WERI-Rb-1 (cell line): Measurements from ENCODE around the gene HECTD4.

Experiments used
- DNase-seq: peaks from one replicate; pipeline ENCODE4 v3.0.0-alpha.2; 2020
- H3K27ac ChIP-seq: fragments of 250-450 bp; sonication (Bioruptor Pico); 2 replicates; pipeline ENCODE4 v1.5.1; 2020; ENCODE audit warnings: mild to moderate bottlenecking, moderate library complexity
- H3K27me3 ChIP-seq: fragments of 250-450 bp; sonication (Bioruptor Pico); 2 replicates; pipeline ENCODE4 v1.5.1; 2021; ENCODE audit warnings: mild to moderate bottlenecking, low read depth, moderate library complexity; ENCODE audit not compliant: insufficient read depth, severe bottlenecking
- H3K36me3 ChIP-seq: fragments of 250-450 bp; sonication (Bioruptor Pico); 2 replicates; pipeline ENCODE4 v1.5.1; 2020; ENCODE audit warnings: mild to moderate bottlenecking, moderate library complexity
- H3K4me3 ChIP-seq: 2 replicates; pipeline ENCODE4 v1.5.1; 2011; ENCODE audit warnings: low read depth, mild to moderate bottlenecking, control low read depth, low read length
- H3K9me3 ChIP-seq: fragments of 250-450 bp; sonication (Bioruptor Pico); 2 replicates; pipeline ENCODE4 v1.5.1; 2021; ENCODE audit warnings: mild to moderate bottlenecking, moderate library complexity; ENCODE audit not compliant: severe bottlenecking
- TF ChIP-seq, protein P1 (sequence below): IDR thresholded peaks from 2 replicates; pipeline ENCODE4 v1.5.1; 2011; ENCODE audit warnings: low read depth, mild to moderate bottlenecking, control low read depth, inconsistent platforms, low read length

Gene HECTD4

DNA sequence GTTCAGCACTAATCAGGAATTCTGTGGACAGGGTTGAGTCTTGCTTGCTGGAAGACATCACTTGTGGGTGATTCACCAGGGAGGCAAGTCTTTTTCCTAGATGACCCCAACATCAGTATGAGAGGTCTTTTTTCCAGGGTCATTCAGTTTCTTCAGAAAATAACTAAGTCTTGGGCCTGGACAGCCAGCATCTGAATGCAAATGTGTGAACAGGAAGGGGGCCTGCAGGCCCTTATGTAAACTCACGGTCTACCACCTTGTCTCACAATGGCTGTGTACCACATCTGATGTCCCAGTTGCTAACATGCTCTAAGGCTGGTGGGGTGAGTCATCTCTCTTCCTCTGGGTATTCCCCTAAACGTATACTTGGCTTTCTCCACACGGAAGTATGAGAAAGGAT is 79.2 kb downstream of the HECTD4 start:
- DNase-seq, result no peak
- Histone ChIP-seq H3K4me3 (no peak overlapping the region), H3K27ac (no peak overlapping the region), H3K27me3 (no peaks in the 10 kb centered on the region), H3K9me3 (no peaks in the 10 kb centered on the region), H3K36me3 (peaks cover 27% of the 10 kb centered on the region)
- TF ChIP-seq, protein P1, sequence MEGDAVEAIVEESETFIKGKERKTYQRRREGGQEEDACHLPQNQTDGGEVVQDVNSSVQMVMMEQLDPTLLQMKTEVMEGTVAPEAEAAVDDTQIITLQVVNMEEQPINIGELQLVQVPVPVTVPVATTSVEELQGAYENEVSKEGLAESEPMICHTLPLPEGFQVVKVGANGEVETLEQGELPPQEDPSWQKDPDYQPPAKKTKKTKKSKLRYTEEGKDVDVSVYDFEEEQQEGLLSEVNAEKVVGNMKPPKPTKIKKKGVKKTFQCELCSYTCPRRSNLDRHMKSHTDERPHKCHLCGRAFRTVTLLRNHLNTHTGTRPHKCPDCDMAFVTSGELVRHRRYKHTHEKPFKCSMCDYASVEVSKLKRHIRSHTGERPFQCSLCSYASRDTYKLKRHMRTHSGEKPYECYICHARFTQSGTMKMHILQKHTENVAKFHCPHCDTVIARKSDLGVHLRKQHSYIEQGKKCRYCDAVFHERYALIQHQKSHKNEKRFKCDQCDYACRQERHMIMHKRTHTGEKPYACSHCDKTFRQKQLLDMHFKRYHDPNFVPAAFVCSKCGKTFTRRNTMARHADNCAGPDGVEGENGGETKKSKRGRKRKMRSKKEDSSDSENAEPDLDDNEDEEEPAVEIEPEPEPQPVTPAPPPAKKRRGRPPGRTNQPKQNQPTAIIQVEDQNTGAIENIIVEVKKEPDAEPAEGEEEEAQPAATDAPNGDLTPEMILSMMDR, result no peak

DNA sequence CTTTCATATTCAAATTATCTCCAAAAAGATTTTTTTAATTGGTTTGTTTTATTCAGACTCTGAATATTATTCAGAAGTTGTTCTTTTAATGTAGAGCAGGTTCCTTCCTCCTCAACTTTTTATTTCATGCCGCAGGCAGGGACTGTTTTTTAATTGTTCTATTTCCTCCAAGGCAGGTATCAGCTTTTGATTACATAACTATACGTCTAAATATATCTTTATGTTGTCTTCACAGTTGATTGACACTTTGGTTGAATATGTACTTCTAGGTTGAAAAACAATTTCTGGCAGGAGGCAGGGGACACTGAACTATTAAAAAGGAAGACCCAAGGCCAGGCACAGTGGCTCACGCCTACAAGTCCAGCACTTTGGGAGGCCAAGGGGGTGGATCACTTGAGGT is 82.5 kb downstream of the HECTD4 start:
- Histone ChIP-seq H3K36me3 (peaks cover 6% of the 10 kb centered on the region; the same call in 1 of the 2 replicates), H3K4me3 (no peak overlapping the region), H3K27me3 (no peaks in the 10 kb centered on the region), H3K9me3 (no peaks in the 10 kb centered on the region), H3K27ac (no peak overlapping the region)
- TF ChIP-seq, protein P1, result no peak
- no peak for DNase-seq

DNA sequence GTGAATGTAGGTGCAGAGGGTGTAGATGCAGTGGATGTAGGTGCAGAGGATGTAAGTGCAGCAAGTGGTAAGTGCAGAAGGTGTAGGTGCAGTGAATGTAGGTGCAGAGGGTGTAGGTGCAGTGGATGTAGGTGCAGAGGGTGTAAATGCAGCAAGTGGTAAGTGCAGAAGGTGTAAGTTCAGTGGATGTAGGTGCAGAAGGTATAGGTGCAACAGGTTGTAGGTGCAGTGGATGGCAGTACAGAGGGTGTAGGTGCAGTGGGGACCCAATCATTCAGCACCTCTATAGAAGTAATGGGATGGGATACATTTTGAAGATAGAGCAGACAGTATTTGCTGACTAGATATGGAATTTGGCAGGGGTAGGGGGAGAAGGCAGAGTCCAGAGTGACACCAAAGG is 85.0 kb downstream of the HECTD4 start:
- Histone ChIP-seq H3K27ac (no peak overlapping the region), H3K4me3 (no peak overlapping the region), H3K27me3 (no peaks in the 10 kb centered on the region), H3K9me3 (no peaks in the 10 kb centered on the region), H3K36me3 (no peaks in the 10 kb centered on the region; the same call in 1 of the 2 replicates)
- DNase-seq, result no peak
- TF ChIP-seq, protein P1, result no peak

DNA sequence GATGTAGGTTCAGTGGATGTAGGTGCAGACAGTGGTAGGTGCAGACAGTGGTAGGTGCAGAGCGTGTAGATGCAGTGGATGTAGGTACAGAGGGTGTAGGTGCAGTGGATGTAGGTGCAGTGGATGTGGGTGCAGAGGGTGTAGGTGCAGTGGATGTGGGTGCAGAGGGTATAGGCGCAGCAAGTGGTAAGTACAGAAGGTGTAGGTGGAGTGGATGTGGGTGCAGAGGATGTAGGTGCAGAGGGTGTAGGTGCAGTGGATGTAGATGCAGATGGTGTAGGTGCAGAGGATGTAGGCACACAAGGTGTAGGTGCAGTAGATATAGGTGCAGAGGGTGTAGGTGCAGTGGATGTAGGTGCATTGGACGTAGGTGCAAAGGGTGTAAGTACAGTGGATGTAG is 86.0 kb downstream of the HECTD4 start:
- Histone ChIP-seq H3K27ac (no peak overlapping the region), H3K27me3 (no peaks in the 10 kb centered on the region), H3K36me3 (no peaks in the 10 kb centered on the region; the same call in 1 of the 2 replicates), H3K9me3 (no peaks in the 10 kb centered on the region), H3K4me3 (no peak overlapping the region)
- TF ChIP-seq, protein P1, result no peak
- no peak for DNase-seq

DNA sequence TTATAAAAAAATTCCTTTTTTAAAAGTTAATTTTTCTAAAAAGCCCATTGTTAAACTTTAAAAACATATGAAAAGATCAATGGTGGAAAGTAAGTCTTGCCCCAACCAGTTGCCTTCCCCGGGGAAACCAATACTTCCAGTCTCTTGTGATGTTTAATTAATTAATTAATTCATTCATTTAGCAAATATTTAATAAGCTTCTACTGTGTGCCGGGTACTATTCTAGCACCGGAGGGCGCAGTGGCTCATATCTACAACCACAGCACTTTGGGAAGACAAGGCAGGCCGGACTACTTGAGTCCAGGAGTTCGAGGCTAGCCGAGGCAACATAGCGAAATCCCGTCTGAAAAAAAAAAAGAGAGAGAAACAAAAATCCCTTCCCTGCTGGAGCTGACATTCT is 87.4 kb downstream of the HECTD4 start:
- H3K9me3 ChIP-seq, result no peaks in the 10 kb centered on the region
- no peak overlapping the region for H3K4me3 ChIP-seq
- no peaks in the 10 kb centered on the region for H3K27me3 ChIP-seq
- no peak overlapping the region for H3K27ac ChIP-seq
- H3K36me3 ChIP-seq, result peaks cover 3% of the 10 kb centered on the region; the same call in 1 of the 2 replicates
- TF ChIP-seq, protein P1, result 0 out of 2 replicates have a peak, but pooled peaks have one; percentile 19
- peak; percentile 21 for DNase-seq

DNA sequence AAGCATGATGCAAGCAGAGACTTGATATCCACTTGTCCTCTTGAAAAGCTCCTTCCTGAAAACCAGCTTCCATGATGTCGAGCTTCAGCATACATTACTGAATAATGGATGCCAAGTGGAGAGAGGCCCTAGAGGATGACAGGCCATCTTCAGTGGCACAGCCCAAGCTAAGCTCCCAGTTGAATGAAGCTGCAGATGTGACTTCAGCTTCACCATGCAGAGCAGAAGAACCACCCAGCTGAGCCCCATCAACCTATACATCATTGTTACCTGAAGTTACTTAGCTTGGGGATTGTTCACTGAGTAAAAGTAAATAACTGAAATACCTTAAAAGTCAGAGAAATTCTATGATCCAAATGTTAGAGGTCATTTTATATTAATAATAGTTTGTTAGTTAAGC is 93.6 kb downstream of the HECTD4 start:
- Histone ChIP-seq H3K27me3 (no peaks in the 10 kb centered on the region), H3K9me3 (no peaks in the 10 kb centered on the region), H3K27ac (no peak overlapping the region), H3K4me3 (no peak overlapping the region), H3K36me3 (peaks cover 16% of the 10 kb centered on the region)
- no peak for DNase-seq
- TF ChIP-seq, protein P1, result no peak
